GM23248 (cell line): ENCODE measurements around the gene SMG1.

Experiments used
- EZH2 ChIP-seq: fragments of 200-600 bp; sonication (generic); IDR thresholded peaks from 2 replicates; pipeline ENCODE4 v1.6.1; 2018; ENCODE audit warnings: antibody characterized with exemption, mild to moderate bottlenecking; ENCODE audit not compliant: insufficient read depth, poor library complexity, severe bottlenecking
- EZH2phosphoT487 ChIP-seq: fragments of 200-600 bp; sonication (generic); IDR thresholded peaks from 2 replicates; pipeline ENCODE4 v1.6.1; 2018; ENCODE audit warnings: antibody characterized with exemption, moderate library complexity, mild to moderate bottlenecking, low read depth; ENCODE audit not compliant: insufficient read depth

DNA sequence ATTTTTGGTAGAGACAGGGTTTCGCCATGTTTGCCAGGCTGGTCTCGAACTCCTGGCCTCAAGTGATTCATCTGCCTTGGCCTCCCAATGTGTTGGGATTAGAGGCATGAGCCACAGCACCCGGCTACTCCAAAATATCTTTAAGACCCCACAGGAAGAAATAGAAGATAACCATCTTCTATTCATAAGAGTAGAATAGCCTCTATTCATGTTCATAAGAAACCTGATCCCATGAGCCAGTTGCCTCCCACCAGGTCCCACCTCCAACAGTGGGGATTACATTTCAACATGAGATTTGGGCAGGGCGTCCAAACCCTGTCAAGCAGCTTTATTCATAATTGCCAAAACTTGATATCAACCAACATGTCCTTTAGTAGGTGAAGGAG is 43.6 kb upstream of the SMG1 start:
- TF ChIP-seq EZH2phosphoT487 = no peak
- no peak for TF ChIP-seq EZH2
